Measurements from ENCODE around the gene CFDP1. TPM values are rescaled to one million over a fixed set of nuclear protein-coding genes. Genes with fewer than 3 reads are reported as not detected.

Gene CFDP1
- total and polyA plus RNA-seq, 2 donors (not counting 1 experiment from before 2014, with no cell fraction given) = 47.9 to 80.0 TPM

DNA sequence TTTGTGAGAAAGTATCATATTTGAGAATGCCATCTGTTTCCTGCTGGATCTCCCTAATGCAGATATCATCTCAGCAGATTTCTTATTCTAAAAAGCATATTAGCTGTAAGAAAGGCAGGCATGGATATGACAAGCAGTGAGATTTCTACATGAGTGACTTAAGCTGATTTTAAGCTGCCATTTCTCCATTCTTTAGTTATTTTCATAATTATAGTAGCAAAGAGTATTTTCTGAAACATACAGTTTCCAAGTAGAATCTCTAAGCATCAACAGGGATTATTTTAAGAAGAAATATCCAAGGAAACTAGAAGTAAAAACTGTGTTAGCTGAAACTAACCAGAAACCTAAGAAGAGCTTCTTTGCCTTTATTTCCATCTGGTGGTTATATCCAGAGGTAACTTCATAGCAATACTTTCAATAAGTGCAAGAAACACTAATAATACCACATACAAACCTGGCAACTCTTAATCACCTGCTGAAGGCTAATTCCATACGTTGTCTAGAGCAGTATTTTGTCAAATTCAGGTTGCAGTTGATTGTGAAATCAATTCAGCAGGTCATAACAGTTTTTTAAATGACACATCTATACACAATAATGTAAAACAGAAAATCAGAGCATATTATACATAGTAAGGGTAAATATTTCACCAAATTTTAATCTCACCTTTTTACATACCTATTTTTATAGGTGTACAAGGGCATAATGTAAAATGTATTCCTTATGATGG, 42.2 kb downstream of the CFDP1 start:
- no peak overlapping the region for H3K4me2 ChIP-seq (ENCODE audit: extremely low read depth, insufficient read depth, low read length)
- H3K27me3 ChIP-seq (ENCODE audit: control insufficient read depth, insufficient read depth, low read length) = no peaks in the 10 kb centered on the region
- DNase-seq (ENCODE audit: low read depth in 2 of 2) = no peak
- no peaks in the 10 kb centered on the region for H3K36me3 ChIP-seq (ENCODE audit: control insufficient read depth, insufficient read depth, low read length)
- no peak overlapping the region for H2AFZ ChIP-seq (ENCODE audit: low read length)
- no peak overlapping the region for H3K4me3 ChIP-seq (replicated peaks in 1 of 4; ENCODE audit: control extremely low read depth in 1 of 4, insufficient read depth in 1 of 4, low read depth in 3 of 4, low read length in 4 of 4)
- H4K20me1 ChIP-seq (ENCODE audit: control insufficient read depth, extremely low read depth, insufficient read depth, low read length) = no peaks in the 10 kb centered on the region
- peaks cover 7% of the 10 kb centered on the region for H3K4me1 ChIP-seq (ENCODE audit: control insufficient read depth, extremely low read depth, insufficient read depth, low read length)
- no peak overlapping the region for H3K27ac ChIP-seq (ENCODE audit: insufficient read depth, low read length)
- no peaks in the 10 kb centered on the region for H3K9me3 ChIP-seq (ENCODE audit: control insufficient read depth, insufficient read depth, low read depth, low read length)
- TF ChIP-seq EZH2 (IDR thresholded peaks at IDR 0.05; ENCODE audit: low read length, missing control alignments) = no peak
- TF ChIP-seq, protein P1, sequence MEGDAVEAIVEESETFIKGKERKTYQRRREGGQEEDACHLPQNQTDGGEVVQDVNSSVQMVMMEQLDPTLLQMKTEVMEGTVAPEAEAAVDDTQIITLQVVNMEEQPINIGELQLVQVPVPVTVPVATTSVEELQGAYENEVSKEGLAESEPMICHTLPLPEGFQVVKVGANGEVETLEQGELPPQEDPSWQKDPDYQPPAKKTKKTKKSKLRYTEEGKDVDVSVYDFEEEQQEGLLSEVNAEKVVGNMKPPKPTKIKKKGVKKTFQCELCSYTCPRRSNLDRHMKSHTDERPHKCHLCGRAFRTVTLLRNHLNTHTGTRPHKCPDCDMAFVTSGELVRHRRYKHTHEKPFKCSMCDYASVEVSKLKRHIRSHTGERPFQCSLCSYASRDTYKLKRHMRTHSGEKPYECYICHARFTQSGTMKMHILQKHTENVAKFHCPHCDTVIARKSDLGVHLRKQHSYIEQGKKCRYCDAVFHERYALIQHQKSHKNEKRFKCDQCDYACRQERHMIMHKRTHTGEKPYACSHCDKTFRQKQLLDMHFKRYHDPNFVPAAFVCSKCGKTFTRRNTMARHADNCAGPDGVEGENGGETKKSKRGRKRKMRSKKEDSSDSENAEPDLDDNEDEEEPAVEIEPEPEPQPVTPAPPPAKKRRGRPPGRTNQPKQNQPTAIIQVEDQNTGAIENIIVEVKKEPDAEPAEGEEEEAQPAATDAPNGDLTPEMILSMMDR (conservative IDR thresholded peaks at IDR 0.05 in 1 of 2, IDR thresholded peaks at IDR 0.05 in 1 of 2; ENCODE audit: low read depth in 1 of 2, low read length in 2 of 2) = no peak
- no peaks in the 10 kb centered on the region for H3K79me2 ChIP-seq (ENCODE audit: control insufficient read depth, insufficient read depth, low read length)
- no peak overlapping the region for H3K9ac ChIP-seq (ENCODE audit: insufficient read depth, low read length)

DNA sequence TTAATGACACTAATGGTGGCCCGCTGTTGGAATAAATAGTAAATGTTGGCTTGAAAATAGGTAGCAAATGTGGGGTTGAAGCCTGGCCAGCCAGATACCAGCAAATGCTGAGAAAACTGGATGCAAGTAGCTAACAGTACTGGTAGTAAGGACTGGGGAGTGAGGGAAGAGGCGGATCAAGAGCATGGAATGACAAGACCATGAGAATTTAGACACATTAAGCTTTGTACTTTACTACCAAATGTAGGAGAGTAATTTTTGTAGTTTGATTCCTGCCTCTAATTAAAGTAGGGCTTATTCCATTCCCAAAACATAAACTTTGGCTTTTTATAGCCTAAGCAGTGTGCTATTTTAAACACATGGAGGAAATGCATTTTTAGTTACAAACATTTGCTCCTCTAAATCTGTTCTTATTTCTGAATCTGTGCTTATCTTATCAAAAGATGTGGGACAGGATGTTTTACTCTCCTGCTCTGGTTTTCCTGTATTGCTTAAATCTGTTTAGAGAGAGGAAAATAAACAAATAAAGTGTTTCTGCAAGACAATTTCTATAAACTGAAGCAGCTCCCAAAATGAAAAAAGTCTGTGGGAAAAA, 44.1 kb downstream of the CFDP1 start:
- no peak overlapping the region for H2AFZ ChIP-seq (ENCODE audit: low read length)
- DNase-seq (ENCODE audit: low read depth in 2 of 2) = no peak
- no peak overlapping the region for H3K4me2 ChIP-seq (ENCODE audit: extremely low read depth, insufficient read depth, low read length)
- H3K79me2 ChIP-seq (ENCODE audit: control insufficient read depth, insufficient read depth, low read length) = no peaks in the 10 kb centered on the region
- H3K36me3 ChIP-seq (ENCODE audit: control insufficient read depth, insufficient read depth, low read length) = no peaks in the 10 kb centered on the region
- H3K9me3 ChIP-seq (ENCODE audit: control insufficient read depth, insufficient read depth, low read depth, low read length) = no peaks in the 10 kb centered on the region
- no peaks in the 10 kb centered on the region for H4K20me1 ChIP-seq (ENCODE audit: control insufficient read depth, extremely low read depth, insufficient read depth, low read length)
- peaks cover 8% of the 10 kb centered on the region for H3K4me1 ChIP-seq (ENCODE audit: control insufficient read depth, extremely low read depth, insufficient read depth, low read length)
- TF ChIP-seq EZH2 (IDR thresholded peaks at IDR 0.05; ENCODE audit: low read length, missing control alignments) = no peak
- TF ChIP-seq, protein P1 (conservative IDR thresholded peaks at IDR 0.05 in 1 of 2, IDR thresholded peaks at IDR 0.05 in 1 of 2; ENCODE audit: low read depth in 1 of 2, low read length in 2 of 2) = no peak
- no peak overlapping the region for H3K27ac ChIP-seq (ENCODE audit: insufficient read depth, low read length)
- H3K9ac ChIP-seq (ENCODE audit: insufficient read depth, low read length) = no peak overlapping the region
- H3K27me3 ChIP-seq (ENCODE audit: control insufficient read depth, insufficient read depth, low read length) = no peaks in the 10 kb centered on the region
- no peak overlapping the region for H3K4me3 ChIP-seq (replicated peaks in 1 of 4; ENCODE audit: control extremely low read depth in 1 of 4, insufficient read depth in 1 of 4, low read depth in 3 of 4, low read length in 4 of 4)

DNA sequence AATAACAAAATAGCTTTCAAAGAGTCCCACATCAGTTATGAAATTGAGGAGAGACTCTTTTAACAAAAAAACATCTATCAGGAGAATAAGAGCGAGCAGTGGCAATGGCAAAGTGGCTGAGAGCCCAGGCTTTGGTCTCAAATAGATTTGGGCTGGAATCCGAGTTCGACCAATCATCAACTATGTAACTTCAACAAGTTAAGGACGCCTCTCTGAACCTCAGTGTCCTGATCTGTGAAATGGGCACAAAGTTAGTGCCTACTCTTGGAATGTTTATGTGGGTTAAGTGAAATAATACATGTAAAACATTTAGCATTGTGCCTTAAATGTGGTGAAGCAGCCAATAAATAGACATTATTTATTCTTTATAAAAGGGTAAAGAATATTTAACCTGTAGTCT, 45.4 kb downstream of the CFDP1 start:
- Histone ChIP-seq H3K36me3 (ENCODE audit: control insufficient read depth, insufficient read depth, low read length) (no peaks in the 10 kb centered on the region), H2AFZ (ENCODE audit: low read length) (no peak overlapping the region), H3K9me3 (ENCODE audit: control insufficient read depth, insufficient read depth, low read depth, low read length) (no peaks in the 10 kb centered on the region), H3K27ac (ENCODE audit: insufficient read depth, low read length) (no peak overlapping the region), H3K4me1 (ENCODE audit: control insufficient read depth, extremely low read depth, insufficient read depth, low read length) (peaks cover 8% of the 10 kb centered on the region), H3K4me2 (ENCODE audit: extremely low read depth, insufficient read depth, low read length) (no peak overlapping the region), H3K79me2 (ENCODE audit: control insufficient read depth, insufficient read depth, low read length) (no peaks in the 10 kb centered on the region), H4K20me1 (ENCODE audit: control insufficient read depth, extremely low read depth, insufficient read depth, low read length) (no peaks in the 10 kb centered on the region), H3K4me3 (replicated peaks in 1 of 4; ENCODE audit: control extremely low read depth in 1 of 4, insufficient read depth in 1 of 4, low read depth in 3 of 4, low read length in 4 of 4) (no peak overlapping the region), H3K9ac (ENCODE audit: insufficient read depth, low read length) (no peak overlapping the region), H3K27me3 (ENCODE audit: control insufficient read depth, insufficient read depth, low read length) (no peaks in the 10 kb centered on the region)
- DNase-seq (ENCODE audit: low read depth in 2 of 2) = no peak
- TF ChIP-seq, protein P1 (conservative IDR thresholded peaks at IDR 0.05 in 1 of 2, IDR thresholded peaks at IDR 0.05 in 1 of 2; ENCODE audit: low read depth in 1 of 2, low read length in 2 of 2) = no peak
- no peak for TF ChIP-seq EZH2 (IDR thresholded peaks at IDR 0.05; ENCODE audit: low read length, missing control alignments)

Measured in fibroblast of lung (primary cell).